NCI-H1092 (cell line): Measurements from ENCODE around the gene LCE2B.
A peak's percentile ranks its signal among the peaks of the same experiment; 100 is the strongest.
"Not testable (repeated sequence)": the region's sequence is repeated elsewhere in the genome, so short reads cannot be mapped to it uniquely, and the experiment has no call there.

ENCODE experiments used
- DNase-seq: peaks from one replicate; lab custom pipeline; 2025; lab: John Stamatoyannopoulos, UW

LCE2B gene

GRCh38 chr1:152685823-152686222 lies at the start of gene LCE2B:
TSS of gene LCE2B (plus strand) at chr1:152686123. CDS start at chr1:152686844, 721 bp downstream.
- not testable (repeated sequence) for DNase-seq

- no peak for DNase-seq
Measured at GRCh38 chr1:152640351-152640750, 45.6 kb upstream of the LCE2B start.

- no peak for DNase-seq
Measured at GRCh38 chr1:152643945-152644344, 42.0 kb upstream of the LCE2B start.

GRCh38 chr1:152645146-152645545 lies 40.8 kb upstream of the LCE2B start:
- DNase-seq = no peak

GRCh38 chr1:152646656-152647055 lies 39.3 kb upstream of the LCE2B start:
- no peak for DNase-seq

GRCh38 chr1:152654110-152654509 lies 31.8 kb upstream of the LCE2B start:
- DNase-seq = peak; percentile 42

- no peak for DNase-seq
Measured at GRCh38 chr1:152656459-152656858, 29.5 kb upstream of the LCE2B start.

GRCh38 chr1:152657677-152658076 lies 28.2 kb upstream of the LCE2B start:
- no peak for DNase-seq

- DNase-seq = no peak
Measured at GRCh38 chr1:152658649-152659048, 27.3 kb upstream of the LCE2B start.

GRCh38 chr1:152663098-152663497 lies 22.8 kb upstream of the LCE2B start, which contains the start of gene LCE2D:
TSS of gene LCE2D (plus strand) at chr1:152663380. CDS start at chr1:152664106, 726 bp downstream.
- no peak for DNase-seq

- DNase-seq = not testable (repeated sequence)
Measured at GRCh38 chr1:152666171-152666570, 19.8 kb upstream of the LCE2B start.

- DNase-seq = no peak
Measured at GRCh38 chr1:152667648-152668047, 18.3 kb upstream of the LCE2B start.

- no peak for DNase-seq
Measured at GRCh38 chr1:152673016-152673415, 12.9 kb upstream of the LCE2B start.

GRCh38 chr1:152674983-152675382 lies 10.9 kb upstream of the LCE2B start, which contains the start of gene LCE2C:
TSS of gene LCE2C (plus strand) at chr1:152675279. CDS start at chr1:152676016, 737 bp downstream.
- DNase-seq = not testable (repeated sequence)

- no peak for DNase-seq
Measured at GRCh38 chr1:152679459-152679858, 6.5 kb upstream of the LCE2B start.

- no peak for DNase-seq
Measured at GRCh38 chr1:152681616-152682015, 4.3 kb upstream of the LCE2B start.

- DNase-seq = no peak
Measured at GRCh38 chr1:152683846-152684245, 2.1 kb upstream of the LCE2B start.

GRCh38 chr1:152697701-152698600 lies 12.0 kb downstream of the LCE2B start, which contains the start of gene LCE2A:
TSS of gene LCE2A (plus strand) at chr1:152698345. CDS start at chr1:152698902, 557 bp downstream.
- DNase-seq = no peak

- no peak for DNase-seq
Measured at GRCh38 chr1:152699746-152700145, 13.8 kb downstream of the LCE2B start.

- DNase-seq = no peak
Measured at GRCh38 chr1:152707860-152708259, 21.9 kb downstream of the LCE2B start, which contains the start of gene LCE4A. TSS of gene LCE4A (plus strand) at chr1:152708160. CDS start at chr1:152709076, 916 bp downstream.

- no peak for DNase-seq
Measured at GRCh38 chr1:152718238-152718637, 32.3 kb downstream of the LCE2B start.

GRCh38 chr1:152725261-152725660 lies 39.3 kb downstream of the LCE2B start:
- DNase-seq = no peak

GRCh38 chr1:152728986-152729385 lies 43.1 kb downstream of the LCE2B start:
- no peak for DNase-seq
